NCI-H1417 treated with DMSO at 0.1 percent for 48 hours (cell line): ENCODE data around the gene FMN1.
"Not testable (repeated sequence)": the region's sequence is repeated elsewhere in the genome, so short reads cannot be mapped to it uniquely, and the experiment has no call there.

Experiments
- DNase-seq: peaks from one replicate; lab custom pipeline; 2025; lab: John Stamatoyannopoulos, UW

FMN1 gene

GRCh38 chr15:32967521-32967920 is 227.0 kb downstream of the FMN1 start:
- no peak for DNase-seq

- DNase-seq = no peak
Observed at GRCh38 chr15:32966512-32966911, 228.0 kb downstream of the FMN1 start.

GRCh38 chr15:32965897-32966296 is 228.6 kb downstream of the FMN1 start:
- DNase-seq = no peak

GRCh38 chr15:32959077-32959476 is 235.4 kb downstream of the FMN1 start:
- DNase-seq = no peak

- no peak for DNase-seq
Observed at GRCh38 chr15:32957219-32957618, 237.3 kb downstream of the FMN1 start.

- no peak for DNase-seq
Observed at GRCh38 chr15:32956711-32957110, 237.8 kb downstream of the FMN1 start.

GRCh38 chr15:32956006-32956405 is 238.5 kb downstream of the FMN1 start:
- DNase-seq = no peak

- DNase-seq = no peak
Observed at GRCh38 chr15:32953533-32953910, 241.0 kb downstream of the FMN1 start.

GRCh38 chr15:32952901-32953532 is 241.5 kb downstream of the FMN1 start:
- no peak for DNase-seq

- no peak for DNase-seq
Observed at GRCh38 chr15:32951736-32952464, 242.6 kb downstream of the FMN1 start.

GRCh38 chr15:32950051-32950450 is 244.5 kb downstream of the FMN1 start:
- not testable (repeated sequence) for DNase-seq

GRCh38 chr15:32946210-32946609 is 248.3 kb downstream of the FMN1 start:
- no peak for DNase-seq

GRCh38 chr15:32944431-32944830 is 250.1 kb downstream of the FMN1 start:
- no peak for DNase-seq

GRCh38 chr15:32943711-32944110 is 250.8 kb downstream of the FMN1 start:
- DNase-seq = no peak

GRCh38 chr15:32942401-32942841 is 252.1 kb downstream of the FMN1 start:
- DNase-seq = no peak

- no peak for DNase-seq
Observed at GRCh38 chr15:32941823-32942222, 252.7 kb downstream of the FMN1 start.

- DNase-seq = no peak
Observed at GRCh38 chr15:32936976-32937375, 257.5 kb downstream of the FMN1 start.

GRCh38 chr15:32936283-32936918 is 258.1 kb downstream of the FMN1 start:
- no peak for DNase-seq

- DNase-seq = no peak
Observed at GRCh38 chr15:32935139-32935538, 259.4 kb downstream of the FMN1 start.

- no peak for DNase-seq
Observed at GRCh38 chr15:32933236-32933635, 261.3 kb downstream of the FMN1 start.

- no peak for DNase-seq
Observed at GRCh38 chr15:32928876-32929275, 265.6 kb downstream of the FMN1 start.

GRCh38 chr15:32927124-32927523 is 267.4 kb downstream of the FMN1 start:
- no peak for DNase-seq

- DNase-seq = no peak
Observed at GRCh38 chr15:32923176-32923575, 271.3 kb downstream of the FMN1 start.
